HG03108 (cell line): ENCODE measurements around the gene PKIG.

Experiments
- ATAC-seq: cut with Tn5 transposase; IDR thresholded peaks from one replicate; pipeline ENCODE4 v1.9.1; 2021; ENCODE audit warnings: moderate library complexity; ENCODE audit not compliant: unreplicated experiment

The PKIG gene

DNA sequence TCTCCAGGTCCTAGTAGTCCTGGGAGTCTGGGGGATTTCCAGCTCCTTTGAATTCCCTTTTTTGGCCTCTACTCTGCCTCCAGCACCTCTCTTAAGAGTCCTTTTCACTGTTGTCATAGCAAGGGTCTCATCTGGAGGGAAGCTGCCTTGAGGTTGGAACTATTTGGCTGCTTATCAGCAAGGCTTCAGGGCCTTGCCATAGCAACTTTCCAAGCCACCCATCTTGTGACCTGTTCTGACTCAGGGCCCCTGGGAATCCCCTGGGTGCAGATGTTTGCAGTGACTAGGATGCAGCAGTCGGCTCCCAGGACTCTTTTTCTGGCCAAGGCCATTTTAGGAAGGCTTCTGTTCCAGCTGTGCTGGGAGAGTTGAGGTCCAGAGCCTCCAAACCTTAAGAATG is 12.4 kb downstream of the PKIG start:
- peak; percentile 38 for ATAC-seq

DNA sequence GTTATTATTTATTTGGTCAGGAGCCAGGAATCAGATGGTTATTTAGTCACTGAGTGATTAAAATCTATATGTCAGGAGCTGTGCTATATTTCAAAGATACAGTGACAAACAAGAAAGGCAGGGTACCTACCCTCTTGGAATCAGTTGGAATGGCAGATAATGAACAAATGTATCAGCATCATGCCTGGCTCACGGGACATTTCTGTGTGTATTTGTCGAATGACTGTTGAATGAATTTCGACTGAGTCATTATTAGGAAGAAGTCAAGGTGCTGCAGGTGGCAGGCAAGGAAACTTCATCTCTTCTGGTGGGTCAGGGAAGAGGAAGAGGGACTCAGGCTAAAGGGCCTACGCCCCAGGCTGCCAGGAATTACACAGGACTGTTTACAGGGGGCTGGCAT is 13.6 kb downstream of the PKIG start:
- no peak for ATAC-seq

DNA sequence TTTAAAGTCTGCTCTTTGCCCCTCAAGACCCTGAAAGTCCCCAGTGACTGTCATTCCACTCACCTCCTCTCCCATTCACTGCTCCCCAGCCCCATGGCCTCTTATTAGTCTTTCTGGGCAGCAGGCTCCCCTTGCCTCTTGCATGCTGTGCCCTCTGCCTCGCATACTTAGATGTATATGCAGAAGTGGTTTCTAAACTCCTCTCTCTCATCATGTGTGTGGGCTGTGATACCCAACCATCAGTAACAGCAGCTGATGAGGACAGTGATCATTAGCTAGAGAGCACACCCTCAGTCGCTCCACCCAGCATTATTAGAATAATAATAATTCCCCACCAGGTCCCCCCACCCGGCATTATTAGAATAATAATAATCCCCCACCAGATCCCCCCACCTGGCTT is 14.5 kb downstream of the PKIG start:
- no peak for ATAC-seq

DNA sequence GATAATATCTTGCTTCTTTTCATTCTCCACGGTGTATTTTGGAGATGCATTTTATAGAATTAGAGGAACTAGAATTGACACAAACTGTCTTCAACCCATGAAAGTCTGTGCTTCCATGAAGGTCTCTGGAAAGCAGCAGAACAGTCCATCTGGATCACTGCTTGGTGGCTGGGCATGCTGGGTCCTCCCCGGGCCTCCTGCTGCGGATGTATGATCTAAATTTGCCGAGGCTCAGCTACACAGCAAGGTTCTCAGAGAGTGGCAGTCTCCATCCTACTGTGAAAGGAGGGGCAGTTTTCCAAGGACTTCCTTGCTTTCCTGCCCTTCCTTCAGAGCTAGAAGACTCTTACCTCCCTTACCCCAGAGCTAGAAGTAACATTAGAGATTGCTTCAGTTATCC is 15.1 kb downstream of the PKIG start:
- ATAC-seq, result no peak

DNA sequence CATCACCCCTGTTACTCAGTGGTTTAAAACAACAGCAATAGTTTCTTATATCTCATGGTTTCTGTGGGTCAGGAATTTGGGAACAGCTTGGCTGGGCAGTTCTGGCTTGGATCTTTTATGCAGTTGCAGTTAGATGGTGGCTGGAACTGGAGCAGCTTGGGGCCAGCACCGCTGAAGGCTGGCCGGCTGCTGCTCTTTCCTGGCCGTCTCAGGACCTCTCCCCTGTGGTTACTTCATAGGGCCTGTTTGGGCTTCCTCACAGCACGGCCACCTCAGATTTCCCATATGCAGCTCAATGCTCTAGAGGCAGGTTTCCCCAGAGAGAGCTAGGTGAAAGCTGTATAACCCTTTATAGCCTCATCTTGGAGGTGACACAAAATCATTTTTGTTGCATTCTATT is 15.6 kb downstream of the PKIG start:
- no peak for ATAC-seq

DNA sequence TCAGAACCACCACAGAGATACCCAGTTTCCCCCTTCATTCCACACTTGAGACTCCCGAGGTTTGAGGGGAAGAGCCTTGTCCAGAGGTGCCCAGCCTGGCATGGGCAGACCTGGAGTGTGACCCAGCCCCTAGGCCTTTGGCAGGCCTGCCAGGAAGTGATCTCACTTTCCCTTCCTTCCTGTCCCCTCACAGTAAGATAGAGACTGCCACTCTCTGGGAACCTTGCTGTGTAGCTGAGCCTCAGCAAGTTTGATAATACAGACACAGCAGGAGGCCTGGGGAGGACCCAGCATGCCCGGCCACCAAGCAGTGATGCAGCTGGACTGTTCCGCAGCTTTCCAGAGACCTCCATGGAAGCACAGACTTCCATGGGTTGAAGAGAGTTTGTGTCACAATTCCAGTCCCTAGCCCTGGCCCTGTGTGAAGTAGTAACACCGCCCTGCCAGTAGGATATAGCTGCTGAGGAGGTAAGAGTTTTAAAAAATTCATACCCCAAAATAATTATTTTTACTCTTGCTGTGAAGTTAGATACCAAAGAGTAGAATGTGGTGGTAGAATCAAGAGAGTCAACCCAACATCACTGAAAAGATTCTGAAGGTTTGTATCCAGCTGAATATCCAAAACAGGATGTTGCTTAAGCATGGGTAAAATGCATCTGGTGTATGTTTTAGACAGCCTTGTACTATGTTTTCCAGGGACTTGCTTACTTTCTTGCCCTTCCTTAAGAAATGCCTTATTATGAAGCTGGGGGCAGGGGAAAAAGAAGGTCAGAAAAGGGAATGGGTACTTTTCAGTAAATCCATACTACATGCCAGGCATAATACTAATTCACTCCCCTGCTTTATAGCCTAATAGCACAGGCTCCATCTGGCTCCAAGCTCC is 16.3 kb downstream of the PKIG start:
- peak; percentile 47 for ATAC-seq

DNA sequence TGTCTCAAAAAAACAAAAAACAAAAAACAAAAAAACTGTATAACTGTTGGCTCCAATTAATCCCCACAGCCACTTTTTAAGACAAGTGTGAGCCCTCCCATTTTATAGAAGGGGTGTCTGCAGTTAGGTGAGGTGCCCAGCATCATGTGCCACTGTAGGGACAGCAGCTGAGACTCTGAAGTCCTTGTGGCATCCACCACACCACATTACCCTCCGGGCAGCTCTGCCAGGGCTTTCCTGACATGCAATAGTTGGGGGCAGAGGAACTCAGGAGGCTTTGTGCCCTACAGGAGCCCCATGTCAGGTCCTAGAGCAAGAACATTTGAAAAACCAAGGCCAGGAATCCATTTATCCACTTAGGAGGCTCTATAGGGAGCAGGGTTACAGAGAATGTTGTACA is 17.3 kb downstream of the PKIG start:
- no peak for ATAC-seq

DNA sequence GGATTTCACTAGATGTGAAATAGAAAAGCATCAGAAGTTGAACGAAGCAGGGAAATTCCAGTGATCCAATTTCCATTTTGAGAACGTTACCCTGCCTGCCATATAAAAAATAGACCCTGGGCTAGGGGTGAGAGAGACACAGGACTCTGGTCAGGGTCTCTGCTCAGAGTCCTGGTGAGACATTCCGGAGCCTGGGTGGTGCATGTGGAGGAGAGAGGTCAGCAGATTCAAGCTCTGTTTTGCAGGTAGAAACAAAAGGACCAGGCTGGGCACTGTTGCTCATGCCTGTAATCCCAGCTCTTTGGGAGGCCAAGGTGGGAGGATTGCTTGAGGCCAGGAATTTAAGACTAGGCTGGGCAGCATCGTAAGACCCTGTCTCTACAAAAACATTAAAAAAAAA is 17.9 kb downstream of the PKIG start:
- ATAC-seq, result no peak

DNA sequence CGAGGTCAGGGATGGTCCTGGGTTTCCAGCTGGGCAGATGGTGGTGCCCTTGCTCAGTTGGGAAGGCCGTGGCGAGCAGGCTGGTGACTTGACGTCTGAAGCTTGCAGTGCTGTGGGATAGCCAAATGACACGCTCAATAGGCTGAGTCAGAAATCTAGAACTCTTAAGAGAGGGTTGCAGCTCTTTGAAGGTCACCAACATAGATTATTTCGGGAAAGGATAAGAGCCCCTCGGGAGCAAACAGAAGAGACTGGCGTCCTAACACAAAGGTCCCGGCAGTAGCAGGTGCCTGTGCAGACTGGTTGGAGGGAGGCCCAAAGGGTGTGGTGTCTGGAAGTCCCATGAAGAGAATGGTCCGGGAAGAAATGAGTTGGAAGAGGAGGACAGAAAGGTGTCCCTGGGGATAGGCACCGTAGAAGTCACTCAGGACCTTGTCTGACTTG is 18.4 kb downstream of the PKIG start:
- ATAC-seq, result no peak

DNA sequence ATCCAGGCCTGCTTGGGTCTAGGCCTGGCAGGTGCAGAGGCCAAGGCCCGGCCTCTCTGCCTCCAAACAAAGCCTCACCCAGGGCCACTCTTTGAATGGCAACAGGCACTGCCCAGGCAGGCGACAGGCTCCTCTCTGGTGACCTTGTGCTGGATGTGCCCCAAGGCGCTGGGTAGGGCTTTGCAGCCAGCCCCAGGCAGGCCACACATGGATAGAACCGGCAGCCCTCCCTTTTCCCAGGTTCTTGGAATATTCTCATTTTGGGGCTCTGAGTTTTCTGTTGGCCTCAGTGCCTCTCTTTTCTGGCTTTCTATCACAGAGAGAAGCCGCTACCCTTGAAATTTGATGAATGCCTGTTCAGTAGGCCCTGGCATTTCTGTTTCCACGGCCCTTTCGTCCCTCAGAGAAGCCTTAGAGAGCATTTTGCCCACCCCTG is 18.9 kb downstream of the PKIG start:
- ATAC-seq, result no peak

DNA sequence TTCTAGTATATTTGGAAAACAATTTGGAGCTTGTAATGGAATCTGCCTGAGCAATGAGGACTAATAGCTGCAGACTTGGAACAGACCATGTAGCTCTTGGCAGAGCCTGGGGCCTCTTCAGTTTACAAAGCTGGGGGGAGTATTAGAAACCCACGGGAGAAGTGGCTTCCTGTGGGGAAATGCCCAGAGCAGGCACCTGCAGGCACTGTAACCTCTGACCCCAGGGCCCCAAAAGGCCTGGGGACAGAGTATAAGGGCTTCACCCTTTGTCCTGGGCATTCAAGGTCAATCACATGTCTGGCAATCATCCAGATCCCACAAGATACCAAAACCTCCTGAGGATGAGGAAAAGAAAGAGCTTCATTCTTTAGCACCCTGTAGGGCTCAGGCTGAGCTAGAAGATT is 19.4 kb downstream of the PKIG start:
- ATAC-seq, result no peak

DNA sequence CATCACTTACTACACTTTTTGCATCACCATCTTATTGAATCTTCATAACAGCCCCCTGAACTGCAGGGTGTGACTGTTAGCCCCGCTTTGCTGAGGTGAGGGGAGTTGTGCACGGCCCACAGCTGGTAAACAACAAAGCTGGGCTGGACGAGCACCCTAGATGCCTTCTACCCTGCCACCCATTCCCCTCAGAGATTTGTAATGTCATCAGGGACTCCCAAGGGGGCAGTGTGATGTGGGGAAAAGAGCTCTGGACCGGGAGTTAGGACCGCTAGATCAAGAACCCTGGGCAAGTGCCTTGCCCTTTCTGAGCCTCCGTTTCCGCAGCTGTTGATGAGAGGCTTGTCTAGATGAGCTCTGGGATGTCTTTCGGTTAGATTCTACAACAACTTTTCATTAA is 20.9 kb downstream of the PKIG start:
- no peak for ATAC-seq

DNA sequence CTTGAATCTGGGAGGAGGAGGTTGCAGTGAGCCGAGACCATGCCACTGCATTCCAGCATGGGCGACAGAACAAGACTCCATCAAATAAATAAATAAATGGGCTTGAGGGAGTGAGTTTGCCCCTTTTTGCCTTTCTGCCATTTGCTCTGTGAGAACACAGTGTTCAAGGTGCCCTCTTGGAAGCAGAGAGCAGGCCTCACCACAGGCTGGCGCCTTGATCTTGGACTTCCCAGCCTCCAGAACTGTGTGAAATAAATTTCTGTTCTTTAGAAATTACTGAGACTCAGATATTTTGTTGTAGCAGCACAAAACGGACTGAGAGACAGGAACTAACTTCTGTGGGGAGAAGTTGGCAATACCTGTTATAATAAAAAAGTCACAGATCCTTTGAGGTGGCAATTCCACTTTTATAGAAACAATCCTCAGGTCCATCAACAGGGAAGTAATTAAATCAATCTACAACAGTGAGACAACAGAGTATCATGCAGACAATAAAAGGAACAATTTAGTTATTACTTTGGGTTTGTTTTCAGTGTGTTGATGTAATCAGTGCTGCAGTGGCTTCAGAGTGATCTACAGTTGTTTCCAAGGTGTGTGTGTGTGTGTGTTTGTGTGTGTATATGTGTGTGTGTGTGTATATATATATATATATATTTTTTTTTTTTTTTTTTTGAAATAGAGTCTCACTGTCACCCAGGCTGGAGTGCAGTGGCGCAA is 24.5 kb downstream of the PKIG start:
- no peak for ATAC-seq

DNA sequence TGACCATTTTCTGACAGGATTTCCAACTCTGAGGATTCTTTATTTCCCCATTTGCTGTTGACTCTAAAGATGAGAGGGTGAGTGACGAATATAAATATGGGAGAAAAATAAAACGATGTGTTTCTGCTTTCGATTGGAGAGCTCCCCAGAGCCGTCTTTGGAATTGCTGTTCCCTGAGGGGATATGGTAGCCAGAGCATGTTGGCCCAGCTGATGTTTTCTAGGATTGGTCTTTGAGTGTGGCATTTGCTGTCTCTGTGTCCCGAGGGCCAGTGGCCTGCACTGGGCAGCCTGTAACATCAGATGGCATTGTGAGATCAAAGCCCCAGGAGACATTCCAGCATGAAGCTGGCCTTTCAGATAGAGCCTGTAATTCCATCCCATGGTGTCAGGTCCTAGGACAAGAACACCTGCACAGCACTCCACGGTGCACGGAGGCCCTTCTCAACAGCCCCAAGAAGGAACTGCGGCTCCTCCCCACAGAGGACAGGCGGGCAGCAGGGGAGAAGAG is 26.7 kb downstream of the PKIG start:
- ATAC-seq, result no peak

DNA sequence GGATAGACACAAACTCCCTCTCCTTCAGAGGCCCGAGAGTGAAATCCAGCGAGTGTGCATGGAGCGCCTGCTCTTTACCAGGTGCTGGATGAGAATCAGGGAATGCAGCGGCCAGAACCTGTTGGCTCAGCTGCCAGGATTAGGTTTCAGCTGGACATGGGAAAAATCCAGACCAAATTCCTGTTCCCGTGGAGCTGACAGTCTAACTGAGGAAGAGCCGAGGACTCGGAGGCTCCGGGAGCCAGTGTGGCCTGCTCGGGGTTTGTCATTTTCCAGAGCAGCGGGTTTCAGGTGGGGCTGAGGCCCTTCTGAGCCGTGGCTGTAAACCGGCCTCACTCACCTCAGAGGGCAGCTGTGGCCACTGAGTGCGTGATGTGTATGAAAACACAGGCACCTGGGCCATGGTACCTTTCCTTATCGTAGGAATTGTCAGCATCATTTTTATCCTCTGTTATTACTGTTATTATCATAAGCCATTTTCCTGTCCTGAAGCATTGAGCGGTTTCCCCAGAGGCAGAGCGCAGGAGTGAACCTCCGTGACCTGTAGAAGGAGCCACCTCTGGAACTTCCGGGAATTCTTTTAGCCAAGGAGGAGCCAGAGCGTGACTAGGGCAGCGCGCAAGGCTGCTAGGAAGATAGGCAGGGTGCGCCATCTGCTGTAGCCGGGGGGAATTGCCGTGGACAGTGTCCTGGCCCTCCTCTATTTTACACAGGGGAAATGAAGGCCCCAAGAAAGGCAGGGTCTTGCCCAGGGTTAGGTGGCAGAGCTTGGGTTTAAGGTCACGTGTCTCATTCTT is 27.3 kb downstream of the PKIG start:
- ATAC-seq, result peak; percentile 91

DNA sequence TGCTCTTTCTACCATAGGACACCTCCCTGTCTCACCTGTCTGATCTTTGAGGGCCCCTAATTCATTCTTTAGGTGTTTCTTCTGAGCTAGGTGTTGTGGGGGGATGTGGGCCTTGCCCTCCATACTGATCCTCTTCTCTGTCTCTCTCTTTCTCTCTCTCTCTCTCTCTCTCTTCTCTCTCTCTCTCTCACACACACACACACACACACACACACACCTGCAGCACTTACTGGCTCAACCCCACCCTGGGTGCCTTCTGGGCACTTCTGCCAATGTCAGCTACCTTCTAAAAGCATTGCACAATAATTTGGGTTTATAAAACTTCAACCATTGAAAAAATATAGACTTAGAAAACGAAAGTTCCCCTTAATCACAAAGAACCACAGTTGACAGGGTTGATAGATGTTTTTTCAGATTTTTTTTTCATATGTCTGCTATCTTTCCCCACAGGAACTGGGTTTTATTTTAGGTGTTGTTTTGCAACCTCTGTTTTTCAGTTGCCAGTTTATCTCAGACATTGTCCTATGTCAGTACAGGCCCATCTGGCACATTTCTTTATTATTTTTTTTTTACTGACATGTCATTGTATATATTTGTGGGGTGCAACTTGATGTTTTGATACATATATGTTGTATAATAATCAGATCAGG is 28.1 kb downstream of the PKIG start:
- ATAC-seq, result peak; percentile 9

DNA sequence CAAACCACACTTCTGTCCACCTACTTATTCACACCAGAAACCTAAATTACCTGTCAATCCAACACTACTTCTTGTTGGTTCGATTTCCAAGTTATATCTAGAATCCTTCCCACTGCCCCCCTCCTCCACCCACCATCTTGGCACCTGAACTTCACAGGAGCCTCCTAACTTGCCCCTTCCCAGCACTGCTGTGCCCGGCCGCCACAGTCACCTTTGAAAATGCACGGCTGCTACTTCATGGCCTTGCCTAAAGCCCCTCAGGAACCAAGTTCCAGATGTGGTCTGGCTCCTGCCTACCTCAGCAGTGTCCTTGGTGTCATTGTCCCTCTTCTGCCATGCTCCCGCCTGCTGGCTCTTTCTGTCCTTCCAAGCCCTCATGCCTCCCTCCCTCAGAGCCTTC is 31.2 kb downstream of the PKIG start:
- no peak for ATAC-seq

DNA sequence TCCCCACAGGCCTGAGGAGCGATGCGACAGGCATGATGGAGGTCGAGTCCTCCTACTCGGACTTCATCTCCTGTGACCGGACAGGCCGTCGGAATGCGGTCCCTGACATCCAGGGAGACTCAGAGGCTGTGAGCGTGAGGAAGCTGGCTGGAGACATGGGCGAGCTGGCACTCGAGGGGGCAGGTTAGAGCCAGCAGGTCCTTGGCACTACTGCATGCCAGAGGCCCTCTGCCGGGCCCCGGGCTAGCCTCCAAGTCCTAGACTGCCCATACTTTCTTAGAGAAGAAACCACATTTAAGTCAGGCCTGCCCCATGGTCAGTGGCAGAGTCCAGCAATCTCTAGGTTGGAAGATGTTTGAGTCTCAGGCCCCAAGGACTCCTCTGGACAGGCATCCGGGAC is 32.1 kb downstream of the PKIG start:
- ATAC-seq, result no peak

DNA sequence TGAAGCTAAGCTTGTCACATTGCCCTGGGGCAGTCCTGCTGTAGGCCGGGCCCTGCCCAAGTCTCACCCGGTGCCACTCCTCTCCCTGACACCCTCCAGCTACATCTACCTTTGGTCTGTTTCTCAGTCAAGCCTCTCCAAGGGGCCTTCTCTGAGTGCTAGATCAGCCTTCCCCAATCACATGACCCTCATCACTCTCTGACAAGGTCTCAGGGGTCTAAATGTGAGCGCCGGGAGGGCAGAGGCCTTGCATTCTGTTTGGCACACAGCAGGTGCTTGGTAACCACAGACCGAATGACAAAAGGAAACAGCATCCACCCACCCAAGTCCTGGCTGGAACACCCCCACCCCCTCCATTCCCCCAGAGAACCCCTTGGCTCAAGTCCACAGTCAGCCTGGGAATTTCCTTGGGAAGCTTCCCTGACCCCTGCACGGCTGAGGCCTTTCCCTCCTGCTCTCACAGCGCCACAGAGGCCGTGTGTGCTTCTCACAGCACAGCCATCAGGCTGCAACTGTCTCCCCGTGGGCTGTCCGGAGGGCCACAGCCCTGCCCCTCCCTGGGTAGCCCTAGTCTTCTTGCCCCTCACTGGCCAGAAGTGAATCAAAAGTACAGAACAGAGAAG is 32.9 kb downstream of the PKIG start:
- ATAC-seq, result no peak

DNA sequence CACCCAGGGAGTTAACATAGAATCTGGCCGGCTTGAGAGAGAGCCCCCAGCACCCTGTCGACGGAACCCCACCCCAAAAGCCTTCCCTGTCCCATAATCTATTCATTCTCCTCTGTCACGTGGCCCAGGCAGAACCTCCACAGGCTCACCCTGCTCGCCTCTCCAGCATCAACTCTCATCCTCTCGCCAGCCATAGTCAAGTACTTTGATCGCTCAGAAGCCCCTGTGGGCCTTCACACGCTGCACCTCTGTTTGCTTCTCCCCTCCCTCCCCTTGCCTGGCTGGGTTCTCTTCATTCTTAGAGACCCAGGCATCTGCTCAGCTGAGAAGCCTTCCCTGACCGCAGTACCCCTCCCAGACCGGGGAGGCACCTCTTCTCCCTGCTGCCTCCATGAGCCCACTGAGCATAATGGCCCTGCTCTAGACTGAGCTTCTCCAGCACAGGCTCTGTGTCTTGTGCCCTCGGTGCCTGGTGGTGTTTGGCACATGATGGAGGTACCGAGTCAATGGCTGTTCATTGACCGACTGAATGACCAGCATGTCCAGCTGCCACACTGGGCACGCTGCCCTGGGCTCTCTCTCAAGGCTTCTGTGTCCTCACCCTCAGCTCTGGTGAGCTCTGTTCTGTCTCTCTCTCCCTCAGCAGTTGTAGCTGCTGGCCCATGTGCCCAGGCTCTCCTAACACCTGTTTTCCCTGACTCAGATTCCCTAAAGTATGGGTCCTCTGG is 33.7 kb downstream of the PKIG start:
- ATAC-seq, result no peak
